GM18861 (cell line): ENCODE measurements around the gene TMEM260.
"Not testable (repeated sequence)": the region's sequence is repeated elsewhere in the genome, so short reads cannot be mapped to it uniquely, and the experiment has no call there.

ENCODE experiments used
- ATAC-seq: cut with Tn5 transposase; IDR thresholded peaks from one replicate; pipeline ENCODE4 v1.9.1; 2021; ENCODE audit not compliant: unreplicated experiment

Gene TMEM260

GRCh38 chr14:56594428-56594827 lies 14.8 kb downstream of the TMEM260 start:
- ATAC-seq, result no peak

- no peak for ATAC-seq
Measured at GRCh38 chr14:56598519-56598918, 18.9 kb downstream of the TMEM260 start.

- ATAC-seq, result no peak
Measured at GRCh38 chr14:56603648-56604047, 24.1 kb downstream of the TMEM260 start.

GRCh38 chr14:56608689-56609088 lies 29.1 kb downstream of the TMEM260 start:
- ATAC-seq, result no peak

GRCh38 chr14:56611663-56612062 lies 32.1 kb downstream of the TMEM260 start:
- not testable (repeated sequence) for ATAC-seq

- no peak for ATAC-seq
Measured at GRCh38 chr14:56617084-56617483, 37.5 kb downstream of the TMEM260 start.

GRCh38 chr14:56630707-56631106 lies 51.1 kb downstream of the TMEM260 start:
- no peak for ATAC-seq

- no peak for ATAC-seq
Measured at GRCh38 chr14:56632195-56632594, 52.6 kb downstream of the TMEM260 start.

- ATAC-seq, result no peak
Measured at GRCh38 chr14:56633544-56633943, 53.9 kb downstream of the TMEM260 start.

- no peak for ATAC-seq
Measured at GRCh38 chr14:56635041-56635440, 55.4 kb downstream of the TMEM260 start.

GRCh38 chr14:56647493-56647892 lies 67.9 kb downstream of the TMEM260 start:
- ATAC-seq, result no peak

- no peak for ATAC-seq
Measured at GRCh38 chr14:56648508-56649301, 69.1 kb downstream of the TMEM260 start.

GRCh38 chr14:56649382-56649781 lies 69.8 kb downstream of the TMEM260 start:
- ATAC-seq, result no peak

- no peak for ATAC-seq
Measured at GRCh38 chr14:56650048-56650447, 70.5 kb downstream of the TMEM260 start.

GRCh38 chr14:56650979-56651378 lies 71.4 kb downstream of the TMEM260 start:
- no peak for ATAC-seq

GRCh38 chr14:56657604-56658003 lies 78.0 kb downstream of the TMEM260 start:
- ATAC-seq, result no peak

GRCh38 chr14:56659378-56659777 lies 79.8 kb downstream of the TMEM260 start:
- ATAC-seq, result no peak

- no peak for ATAC-seq
Measured at GRCh38 chr14:56659964-56660551, 80.5 kb downstream of the TMEM260 start.

- no peak for ATAC-seq
Measured at GRCh38 chr14:56660677-56661389, 81.2 kb downstream of the TMEM260 start.

- no peak for ATAC-seq
Measured at GRCh38 chr14:56661478-56661877, 81.9 kb downstream of the TMEM260 start.

- ATAC-seq, result no peak
Measured at GRCh38 chr14:56664811-56665421, 85.3 kb downstream of the TMEM260 start.

- ATAC-seq, result no peak
Measured at GRCh38 chr14:56666294-56666693, 86.7 kb downstream of the TMEM260 start.
